Occipital lobe (tissue), 2 donors: Measurements from ENCODE around the gene SURF4. TPM values are rescaled to one million over a fixed set of nuclear protein-coding genes. Genes with fewer than 3 reads are reported as not detected.

Experiments used
- DNase-seq: peaks from one replicate; lab custom pipeline; 2025; lab: John Stamatoyannopoulos, UW
- total RNA-seq: library from RNA; depleted of rRNA; stranded (reverse); fragments of >200 nt; gene quantifications from one replicate; pipeline ENCODE4 v1.2.3, GENCODE V29; 2014

Gene SURF4
- total RNA-seq: 88.6 TPM

DNA sequence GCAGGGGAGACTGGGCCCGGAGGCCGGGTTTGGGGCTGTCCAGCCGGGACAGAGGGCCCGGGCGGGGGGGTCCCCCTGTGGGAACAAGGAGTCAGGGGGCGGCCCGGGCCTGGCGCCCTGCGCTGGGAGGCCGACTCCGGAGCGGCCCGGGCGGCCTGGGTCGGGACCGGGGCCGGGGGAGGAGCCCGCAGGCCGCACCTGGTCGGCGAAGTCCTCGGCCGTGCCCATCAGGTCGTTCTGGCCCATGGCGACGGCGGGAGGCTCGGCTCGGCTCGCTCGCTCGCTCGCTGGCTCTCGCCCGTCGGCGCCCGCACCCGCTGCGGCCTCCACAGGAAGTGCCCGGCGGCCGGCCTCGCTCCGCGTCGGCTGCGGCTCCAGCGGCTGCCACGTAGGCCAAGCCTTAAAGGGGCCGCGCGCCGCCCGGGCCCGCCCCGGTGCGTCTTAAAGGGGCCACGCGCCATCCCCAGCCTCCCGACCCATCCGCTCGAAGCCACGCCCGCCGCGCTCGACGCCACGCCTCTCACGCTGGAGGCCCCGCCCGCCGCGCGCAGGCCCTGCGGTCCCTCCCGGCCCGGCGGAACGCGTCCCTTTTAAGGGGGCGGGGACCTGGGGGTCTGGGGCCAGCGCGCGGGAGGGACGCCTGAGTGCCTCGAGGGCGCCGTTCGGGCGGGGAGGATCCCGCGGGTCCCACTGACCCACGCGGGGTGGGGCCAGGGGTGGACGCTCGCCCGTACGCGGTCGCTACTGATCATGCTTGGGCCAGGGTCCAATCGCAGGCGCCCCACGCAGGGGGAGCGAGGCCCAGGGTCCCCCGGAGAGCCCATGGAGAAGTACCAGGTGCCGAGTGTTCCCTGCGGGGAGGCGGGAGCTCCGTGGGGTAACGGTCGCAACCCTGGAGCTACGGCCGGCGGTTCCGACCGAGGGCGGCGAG, at the start of gene SURF4, which contains the start of gene STKLD1:
Gene SURF4, minus strand, starts transcription at position 337 of the 931 bp plus-strand sequence. Its CDS starts 91 bp downstream, at position 246.
Gene STKLD1, plus strand, starts transcription at position 643 of the 931 bp plus-strand sequence. Its CDS starts 108 bp downstream, at position 751.
- DNase-seq: peak; percentile 93

DNA sequence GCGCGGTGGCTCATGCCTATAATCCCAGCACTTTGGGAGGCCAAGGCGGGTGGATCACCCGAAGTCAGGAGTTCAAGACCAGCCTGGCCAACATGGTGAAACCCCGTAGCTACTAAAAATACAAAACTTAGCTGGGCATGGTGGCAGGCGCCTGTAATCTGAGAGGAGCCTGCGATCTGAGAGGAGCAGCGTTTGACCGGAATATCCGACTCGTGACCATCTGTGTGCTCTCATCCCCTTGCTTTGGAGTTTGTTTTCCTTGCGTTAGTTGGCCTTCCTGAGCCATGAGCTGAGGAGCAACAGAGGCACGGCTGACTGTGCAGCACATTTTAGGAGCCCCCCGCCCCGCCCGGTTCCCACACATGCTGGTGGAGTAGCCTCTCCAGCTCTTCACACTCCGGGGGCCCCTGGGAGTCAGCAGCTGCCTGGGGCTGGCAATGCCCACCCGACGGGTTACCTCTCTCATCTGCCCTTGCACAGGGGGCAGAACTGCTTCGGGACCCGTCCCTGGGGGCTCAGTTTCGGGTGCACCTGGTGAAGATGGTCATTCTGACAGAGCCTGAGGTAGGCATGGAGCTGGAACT, 49.3 kb upstream of the SURF4 start:
- DNase-seq: no peak

DNA sequence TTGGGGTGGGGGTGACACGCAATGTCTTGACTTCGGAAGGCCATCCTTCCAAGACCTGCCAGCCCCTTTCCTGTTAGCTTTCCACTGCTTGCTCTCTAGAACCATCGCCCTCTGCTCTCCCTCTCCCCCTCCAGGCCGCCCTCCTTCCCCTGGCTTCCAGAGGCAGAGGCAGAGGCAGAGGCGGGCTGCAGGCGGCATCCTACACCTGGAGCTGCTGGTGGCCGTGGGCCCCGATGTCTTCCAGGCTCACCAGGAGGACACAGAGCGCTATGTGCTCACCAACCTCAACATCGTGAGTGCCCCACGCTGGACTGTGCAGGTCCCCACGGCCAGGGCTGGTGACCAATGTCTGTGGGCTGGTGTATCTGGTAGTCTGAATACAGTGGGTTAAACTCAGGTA, 48.3 kb upstream of the SURF4 start:
- no peak for DNase-seq

DNA sequence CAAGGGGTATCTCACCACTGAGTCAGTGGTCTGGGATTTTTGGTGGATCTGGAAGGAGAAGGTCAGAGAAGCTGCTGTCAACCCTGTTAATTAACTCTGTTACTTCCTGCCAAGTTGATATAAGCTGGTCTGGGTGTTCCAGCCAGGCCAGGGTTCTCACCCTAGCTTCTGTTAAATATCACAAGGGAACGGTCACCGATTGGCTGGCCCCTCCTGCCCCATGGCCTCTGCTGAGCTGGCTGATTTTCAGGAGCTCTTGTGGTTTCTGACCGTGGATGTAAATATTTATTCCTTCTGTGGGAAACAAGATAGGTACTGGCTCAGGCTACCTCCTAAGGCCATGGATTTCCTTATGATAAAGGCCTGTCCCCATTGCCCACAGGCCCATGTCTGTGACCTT, 47.4 kb upstream of the SURF4 start:
- no peak for DNase-seq

DNA sequence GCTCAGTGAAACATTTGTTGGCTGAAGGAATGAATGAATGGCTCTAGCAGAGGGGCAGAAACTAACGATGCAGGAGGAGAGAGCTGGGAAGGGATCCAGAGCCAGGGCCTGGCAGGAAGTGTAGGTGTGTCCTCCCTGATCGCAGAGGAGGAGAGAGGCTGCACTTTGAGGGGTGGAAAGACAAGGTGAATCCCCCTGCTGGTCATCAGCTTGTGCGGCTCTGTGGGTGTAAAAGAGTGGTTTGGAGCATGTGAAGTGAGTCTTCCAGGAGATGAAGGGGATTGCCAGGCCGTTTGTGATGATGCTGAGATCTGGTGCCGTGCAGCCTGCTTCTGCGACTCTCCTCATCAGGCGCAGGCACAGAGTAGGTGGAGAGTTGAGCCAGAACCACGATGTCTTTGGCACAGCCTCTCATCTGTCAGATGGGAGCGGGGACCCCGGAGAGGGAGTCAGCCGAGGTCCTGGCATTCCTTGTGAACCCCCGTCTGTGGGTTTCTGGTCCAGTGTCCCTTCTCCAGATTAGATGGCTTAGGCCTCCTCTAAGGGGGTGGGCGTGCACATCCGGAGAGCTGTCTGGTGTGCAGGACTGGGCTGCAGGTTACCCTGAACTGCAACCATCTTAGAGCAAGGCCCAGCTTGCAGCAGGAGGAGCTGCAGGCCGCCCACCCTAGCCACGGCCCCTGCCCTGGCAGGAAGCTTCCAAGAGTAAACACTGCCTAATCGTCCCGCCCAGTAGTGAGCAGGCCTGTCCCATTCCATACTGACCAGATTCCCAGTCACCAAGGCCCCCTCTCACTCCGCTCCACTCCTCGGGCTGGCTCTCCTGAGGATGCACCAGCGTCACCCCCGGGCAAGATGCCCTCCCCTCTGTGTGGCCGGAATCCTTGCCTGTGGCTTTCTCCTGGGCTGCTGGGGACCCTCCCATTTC, 46.0 kb upstream of the SURF4 start, which contains the start of gene ADAMTS13:
Gene ADAMTS13, plus strand, starts transcription at position 753 of the 928 bp plus-strand sequence. Its CDS starts 77 bp downstream, at position 830.
- no peak for DNase-seq

DNA sequence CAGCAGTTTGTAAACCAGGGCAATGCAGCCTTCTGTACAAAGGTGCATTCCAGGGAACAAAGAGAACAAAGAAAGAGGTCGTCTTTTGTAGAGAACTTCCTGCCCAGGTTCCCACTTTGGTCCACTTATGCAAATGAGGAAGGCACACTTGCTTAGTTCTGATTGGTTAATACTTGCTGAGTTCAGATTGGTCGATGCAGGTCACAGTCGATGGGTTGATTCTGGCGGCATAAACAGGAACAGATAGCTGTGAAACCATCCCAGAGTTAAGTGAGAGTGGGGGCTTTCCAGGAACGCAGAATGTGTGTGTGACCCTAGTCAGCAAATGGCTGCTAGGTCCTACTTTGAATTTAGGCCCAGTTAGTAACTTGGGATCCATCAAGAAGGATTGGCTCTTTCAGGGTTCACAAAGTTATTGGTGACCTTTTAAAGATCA, 44.5 kb upstream of the SURF4 start:
- DNase-seq: no peak

DNA sequence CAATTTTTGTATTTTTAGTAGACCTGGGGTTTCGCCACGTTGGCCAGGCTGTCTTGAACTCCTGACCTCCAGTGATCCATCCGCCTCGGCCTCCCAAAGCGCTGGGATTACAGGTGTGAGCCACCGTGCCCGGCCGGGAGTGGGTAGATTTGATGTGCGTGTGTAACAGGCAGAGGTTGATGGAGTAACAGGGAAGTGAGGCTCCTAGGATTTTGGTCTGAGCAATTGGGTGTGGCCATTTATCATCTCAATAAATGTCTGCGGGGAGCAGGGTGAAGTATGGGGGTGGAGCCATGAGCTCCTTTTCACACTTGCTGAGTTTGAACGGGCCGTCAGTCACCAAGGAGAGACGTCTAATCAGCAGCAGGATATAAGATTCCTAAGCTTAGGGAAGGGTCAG, 43.1 kb upstream of the SURF4 start:
- DNase-seq: no peak

DNA sequence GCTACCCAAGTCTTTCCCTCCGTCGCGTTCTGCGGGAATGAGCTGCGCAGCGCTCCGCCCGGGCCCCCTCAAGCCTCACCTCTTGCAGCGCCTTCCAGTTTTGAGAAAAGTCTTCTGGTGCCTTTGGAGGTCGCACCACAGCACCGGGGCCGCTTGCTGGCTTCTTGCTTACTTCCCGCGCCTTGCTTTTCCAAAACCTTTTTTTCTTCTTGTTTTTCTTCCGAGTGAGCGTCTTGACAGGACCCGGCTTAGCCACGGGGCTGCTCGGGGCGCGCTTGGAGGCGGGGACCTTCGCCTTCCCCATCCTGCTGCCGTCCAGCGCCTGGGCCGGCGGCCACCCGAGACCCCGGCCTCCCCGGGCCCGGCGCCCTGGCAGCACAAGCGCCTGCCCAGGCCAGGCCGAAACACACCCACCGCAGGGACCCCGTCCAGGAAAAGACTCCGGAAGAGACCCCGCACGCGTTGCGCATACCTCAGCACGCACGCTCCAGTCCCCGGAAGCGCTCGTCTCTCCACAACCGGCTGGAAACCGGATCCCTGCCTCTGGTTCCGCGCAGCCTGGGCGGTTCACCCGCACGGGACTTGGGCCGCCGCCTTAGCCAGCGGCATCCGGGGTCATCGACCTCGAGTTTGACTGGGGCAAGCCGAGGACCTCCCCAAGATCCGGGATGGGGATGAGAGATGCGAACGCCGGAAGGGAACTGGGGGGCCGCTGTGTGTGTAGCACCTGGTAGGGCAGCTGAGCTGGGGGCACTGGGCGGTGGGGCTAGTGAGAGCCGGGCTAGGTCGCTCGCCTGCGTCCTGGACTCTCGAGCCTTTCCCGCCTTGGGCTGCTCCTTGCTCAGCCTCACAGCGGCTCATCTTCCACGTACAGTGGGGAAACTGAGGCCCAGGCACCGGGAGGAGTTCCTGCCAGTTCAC, 41.9 kb upstream of the SURF4 start, which contains the start of gene REXO4:
Gene REXO4, minus strand, starts transcription at position 470 of the 921 bp plus-strand sequence. Its CDS starts 166 bp downstream, at position 304.
- peak; percentile 77 for DNase-seq

DNA sequence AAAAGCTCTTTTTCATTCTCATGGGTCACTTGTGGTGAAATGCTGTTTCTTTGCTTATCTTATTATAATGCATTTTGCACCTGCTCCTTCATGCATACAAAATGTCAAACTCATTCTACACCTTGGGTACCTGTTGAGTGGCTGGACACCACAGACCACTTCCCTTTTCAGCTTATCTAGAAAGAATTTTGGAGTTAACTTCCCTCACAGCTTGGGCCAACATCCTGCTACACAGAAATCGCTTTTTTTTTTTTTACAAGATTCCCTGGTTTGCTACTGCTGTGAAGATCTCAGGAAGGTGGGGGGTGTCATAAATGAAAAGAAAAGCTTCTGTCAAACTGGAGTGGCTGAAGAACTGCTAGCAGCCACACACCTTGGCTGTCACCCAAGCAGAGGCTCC, 39.3 kb upstream of the SURF4 start:
- DNase-seq: no peak

DNA sequence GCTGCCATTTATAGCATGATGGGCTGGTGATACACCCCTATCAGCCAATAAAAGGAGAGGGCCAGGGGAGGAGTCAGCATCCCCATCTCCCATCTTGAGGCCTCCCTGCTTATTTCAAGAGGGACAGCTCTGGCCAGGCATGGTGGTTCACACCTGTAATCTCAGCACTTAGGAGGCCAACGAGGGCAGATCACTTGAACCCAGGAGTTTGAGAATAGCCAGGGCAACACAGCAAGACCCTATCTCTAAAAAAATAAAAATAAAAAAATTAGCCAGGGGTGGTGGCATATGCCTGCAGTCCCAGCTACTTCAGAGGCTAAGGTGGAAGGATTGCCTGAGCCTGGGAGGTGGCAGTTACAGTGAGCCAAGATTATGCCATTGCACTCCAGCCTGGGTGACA, 32.2 kb upstream of the SURF4 start:
- DNase-seq: no peak

DNA sequence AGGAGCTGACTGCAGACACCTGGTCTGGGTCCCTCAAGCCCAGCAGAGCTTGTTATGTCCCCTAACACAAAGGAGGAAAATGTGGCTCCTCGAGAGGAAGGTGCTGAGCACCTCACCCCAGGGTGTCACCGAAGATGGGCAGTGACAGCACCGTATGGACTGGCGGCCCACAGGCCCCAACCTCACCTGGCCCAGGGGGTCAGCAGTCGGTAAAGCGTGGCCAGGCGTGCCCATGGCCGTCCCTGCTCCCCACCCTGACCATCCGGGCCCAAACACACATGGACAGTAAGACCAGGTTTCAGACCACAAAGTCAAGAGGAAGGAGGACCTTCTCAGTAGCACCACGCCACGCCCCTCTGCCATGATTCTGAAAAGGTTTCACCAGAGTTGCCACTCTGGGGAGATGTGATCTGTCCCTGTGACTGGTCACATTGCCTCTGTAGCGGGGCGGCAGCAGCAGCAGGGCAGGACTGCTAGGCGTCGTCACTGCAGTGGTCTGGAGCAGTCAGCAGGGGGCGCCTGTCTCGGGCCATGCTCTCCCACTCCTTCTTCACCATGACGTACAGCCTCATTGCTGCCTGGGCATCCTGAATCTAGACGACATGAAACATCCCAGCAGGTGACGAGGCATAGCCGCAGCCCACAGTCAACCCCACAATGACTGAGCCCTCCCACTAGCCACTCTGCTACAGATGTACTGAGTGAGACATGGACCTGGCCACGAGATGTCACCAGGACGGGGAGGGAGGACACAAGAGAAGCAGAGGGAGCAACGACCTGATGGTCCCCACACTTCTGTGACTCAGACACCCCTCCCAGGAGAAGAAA, 30.8 kb upstream of the SURF4 start:
- DNase-seq: peak; percentile 52

DNA sequence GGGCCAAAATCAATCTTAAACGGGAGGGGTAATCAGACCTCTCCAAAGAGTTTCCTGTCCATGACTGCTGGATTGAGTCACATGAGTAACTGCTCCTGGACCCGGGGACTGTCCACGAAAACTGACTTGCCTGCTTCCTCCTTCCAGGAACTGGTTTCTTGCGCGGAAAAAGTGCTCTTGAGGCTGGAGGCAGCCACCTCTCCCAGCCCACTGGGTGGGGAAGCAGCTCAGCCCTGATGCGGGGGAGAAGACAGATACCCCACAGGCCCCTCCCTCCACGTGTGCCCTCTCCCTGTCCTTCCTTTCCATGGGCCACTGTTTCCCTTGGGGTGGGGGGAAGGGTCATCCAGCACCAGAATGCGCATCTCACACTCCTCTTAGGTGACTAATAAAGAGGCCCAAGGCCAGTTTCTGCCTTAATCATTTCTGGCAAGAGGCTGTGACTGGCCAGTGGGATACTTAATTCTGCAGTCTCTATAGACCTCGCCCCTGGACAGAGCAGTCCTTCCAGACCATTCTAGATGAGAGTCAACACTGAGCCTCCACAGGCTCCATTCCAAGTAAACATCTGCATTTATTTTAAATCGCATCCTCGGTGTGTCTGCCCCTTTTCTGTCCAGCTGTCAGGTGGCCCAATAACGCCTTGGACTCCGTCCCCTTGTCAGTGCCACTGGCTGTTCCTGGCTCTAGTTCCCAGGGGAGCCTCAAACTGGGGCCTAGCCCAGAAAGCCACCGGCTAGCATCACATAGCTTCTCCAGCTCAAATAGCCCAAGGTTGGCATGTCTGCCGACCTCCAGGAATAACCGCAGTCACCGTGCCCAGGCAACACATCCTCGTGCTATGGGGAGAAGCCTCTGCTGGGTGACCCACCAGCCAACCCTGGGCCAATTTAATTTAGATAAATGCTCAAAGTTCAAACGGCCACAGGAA, 29.9 kb upstream of the SURF4 start:
- no peak for DNase-seq

DNA sequence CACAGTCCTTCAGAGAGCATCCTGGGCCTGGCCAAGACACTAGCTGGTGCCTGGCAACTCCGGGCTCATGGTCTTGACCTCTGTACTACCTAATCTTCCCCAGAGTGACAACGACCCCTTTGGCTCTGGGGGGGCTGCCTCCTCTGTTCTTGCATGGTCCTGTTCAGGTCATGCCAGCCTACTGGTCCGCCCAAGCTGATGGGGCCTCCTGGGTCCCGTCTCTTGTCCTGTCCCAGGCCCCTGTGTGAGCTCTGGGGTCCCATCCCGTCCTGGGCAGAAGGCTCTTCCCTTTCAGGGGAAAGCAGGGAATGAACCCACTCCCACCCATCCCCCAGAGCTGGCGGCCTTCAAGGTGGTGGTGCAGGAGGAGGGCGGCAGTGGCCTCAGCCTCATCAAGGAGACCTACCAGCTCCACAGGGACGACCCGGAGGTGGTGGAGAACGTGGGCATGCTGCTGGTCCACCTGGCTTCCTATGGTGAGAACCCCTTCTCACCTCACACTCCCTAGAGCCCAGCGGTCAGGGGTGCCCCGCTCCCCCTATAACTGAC, 28.7 kb upstream of the SURF4 start:
- no peak for DNase-seq

DNA sequence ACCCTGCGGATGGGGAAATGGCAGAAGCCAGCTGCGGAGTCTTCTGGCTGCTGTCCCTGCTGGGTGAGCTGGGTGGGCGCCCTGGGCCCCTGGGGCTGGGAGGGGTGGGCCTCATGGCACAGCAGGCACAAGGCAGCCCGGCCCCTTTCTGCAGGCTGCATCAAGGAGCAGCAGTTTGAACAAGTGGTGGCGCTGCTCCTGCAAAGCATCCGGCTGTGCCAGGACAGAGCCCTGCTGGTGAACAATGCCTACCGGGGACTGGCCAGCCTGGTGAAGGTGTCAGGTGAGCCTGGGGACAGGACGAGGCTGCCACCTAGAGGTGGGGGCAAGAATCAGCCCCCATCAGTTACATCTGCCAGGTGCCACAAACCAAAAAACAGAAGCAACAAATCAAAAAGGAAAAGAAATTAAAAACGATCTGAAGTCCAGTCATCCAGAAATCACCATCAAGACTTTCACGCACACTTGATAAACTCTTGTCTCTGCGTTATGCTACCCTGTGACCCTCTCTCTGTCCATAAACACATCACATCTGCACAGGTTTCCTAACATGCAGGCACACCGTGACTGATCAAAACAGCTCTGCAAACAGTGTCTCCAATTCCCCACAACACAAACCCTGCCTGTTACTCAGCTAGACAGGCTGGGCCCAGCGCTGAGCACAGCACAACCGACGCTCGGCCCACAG, 28.1 kb upstream of the SURF4 start:
- no peak for DNase-seq

DNA sequence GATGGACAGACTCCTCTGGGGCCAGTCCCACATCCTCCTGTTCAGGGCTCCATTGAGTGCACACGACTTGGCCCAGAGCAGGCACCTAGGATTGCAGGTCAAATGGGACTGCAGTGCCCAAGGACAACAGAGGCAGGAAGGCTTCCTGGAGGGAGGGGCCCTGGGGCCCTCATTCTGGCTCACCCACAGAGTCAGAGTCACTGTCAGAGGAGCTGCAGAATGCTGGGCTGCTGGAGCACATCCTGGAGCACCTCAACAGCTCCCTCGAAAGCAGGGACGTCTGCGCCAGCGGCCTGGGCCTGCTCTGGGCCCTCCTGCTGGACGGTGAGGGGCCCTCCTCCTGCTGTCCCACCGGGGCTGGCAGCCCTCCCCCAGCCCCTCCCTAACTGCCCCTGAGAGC, 26.8 kb upstream of the SURF4 start:
- DNase-seq: no peak

DNA sequence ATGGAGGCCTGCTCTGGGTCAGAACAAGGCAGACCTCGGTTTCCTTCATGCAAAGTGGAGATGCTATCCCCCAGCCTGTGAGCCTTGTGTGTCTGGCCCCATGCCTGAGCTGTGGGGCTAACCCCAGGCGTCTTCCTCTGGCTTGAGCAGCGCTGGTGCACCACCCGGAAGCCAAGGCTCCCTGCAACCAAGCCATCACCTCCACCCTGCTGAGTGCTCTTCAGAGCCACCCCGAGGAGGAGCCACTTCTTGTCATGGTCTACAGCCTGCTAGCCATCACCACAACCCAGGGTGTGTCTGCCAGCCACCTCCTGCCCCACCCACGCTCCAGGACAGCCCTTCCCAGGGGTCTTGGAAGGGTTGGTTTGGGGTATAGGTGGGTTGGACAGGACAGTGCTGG, 25.7 kb upstream of the SURF4 start:
- DNase-seq: no peak

DNA sequence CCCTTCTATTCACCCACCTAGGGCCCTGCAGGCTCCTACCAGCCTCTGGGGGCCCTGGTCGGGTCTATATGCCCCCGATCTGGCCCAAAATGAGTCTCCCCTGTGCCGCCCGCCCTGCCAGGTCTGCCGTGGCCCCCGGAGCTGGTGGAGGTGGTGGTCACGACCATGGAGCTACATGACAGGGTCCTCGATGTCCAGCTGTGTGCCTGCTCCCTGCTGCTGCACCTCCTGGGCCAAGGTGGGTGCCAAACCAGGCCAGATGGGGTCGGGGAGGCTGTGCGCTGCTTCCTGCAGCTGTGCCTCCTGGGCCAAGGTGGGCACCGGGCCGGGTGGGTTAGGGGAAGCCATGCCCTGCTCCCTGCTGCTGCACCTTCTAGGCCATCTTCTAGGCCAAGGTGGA, 24.4 kb upstream of the SURF4 start:
- no peak for DNase-seq
